Panc1 (cell line): ENCODE data around the gene CPAMD8. TPM values are rescaled to one million over a fixed set of nuclear protein-coding genes. Genes with fewer than 3 reads are reported as not detected.
"Not testable (repeated sequence)": the region's sequence is repeated elsewhere in the genome, so short reads cannot be mapped to it uniquely, and the experiment has no call there.

Source experiments
- ATAC-seq: fragments of 200-7000 bp; cut with Tn5 transposase; 2 replicates; pipeline ENCODE4 v1.9.1; 2020; ENCODE audit warnings: mild to moderate bottlenecking, moderate library complexity
- BruUV-seq: library from RNA; stranded (reverse); fragments of 400-500 nt; replicated peaks from 2 replicates; lab custom pipeline; 2021; lab: Mats Ljungman, UMichigan
- CTCF ChIA-PET: fragments of 300-600 bp; sonication (Branson Sonifier 250); formaldehyde crosslinking; loops from one replicate; lab custom pipeline; 2022; ENCODE audit warnings: antibody characterized with exemption; lab: Charles Lee
- POLR2A ChIA-PET: fragments of 300-600 bp; sonication (Branson Sonifier 250); formaldehyde crosslinking; loops from one replicate; lab custom pipeline; 2022; ENCODE audit warnings: antibody characterized with exemption; lab: Charles Lee
- DNase-seq: peaks from one replicate; pipeline ENCODE4 v3.0.0-alpha.2; 2010; ENCODE audit warnings: low read depth, low spot score
- H3K27ac ChIP-seq: 2 replicates; pipeline ENCODE4 v1.5.1; 2011; ENCODE audit warnings: mild to moderate bottlenecking, low read length, inconsistent platforms
- H3K27me3 ChIP-seq: fragments of 200-500 bp; sonication (Bioruptor generic); 2 replicates; pipeline ENCODE4 v1.6.0; 2014; ENCODE audit warnings: low read length, inconsistent platforms; ENCODE audit not compliant: control insufficient read depth, insufficient read depth
- H3K36me3 ChIP-seq: fragments of 200-500 bp; sonication (Bioruptor generic); 2 replicates; pipeline ENCODE4 v1.5.1; 2014; ENCODE audit warnings: inconsistent platforms, mild to moderate bottlenecking, low read length, moderate library complexity; ENCODE audit not compliant: control insufficient read depth, insufficient read depth
- H3K4me1 ChIP-seq: 2 replicates; pipeline ENCODE4 v1.5.1; 2011; ENCODE audit warnings: inconsistent platforms, mild to moderate bottlenecking, low read length, moderate library complexity; ENCODE audit not compliant: control insufficient read depth, insufficient read depth
- H3K4me3 ChIP-seq, 2 experiments: 2 replicates each; pipeline ENCODE4 v1.5.1; 2011 to 2012; ENCODE audit warnings: low read depth in 2 of 2, low read length in 2 of 2, mild to moderate bottlenecking in 2 of 2, inconsistent platforms in 1 of 2, moderate library complexity in 1 of 2
- H3K9me3 ChIP-seq: fragments of 200-500 bp; sonication (Bioruptor generic); 2 replicates; pipeline ENCODE4 v1.5.1; 2014; ENCODE audit warnings: low read depth, mild to moderate bottlenecking, inconsistent platforms, low read length, moderate library complexity; ENCODE audit not compliant: control insufficient read depth, insufficient read depth
- POLR2AphosphoS5 ChIP-seq: IDR thresholded peaks from 2 replicates; pipeline ENCODE4 v1.6.1; 2012; ENCODE audit warnings: mild to moderate bottlenecking, low read depth, low read length, moderate library complexity
- SIN3A ChIP-seq: IDR thresholded peaks from 2 replicates; pipeline ENCODE4 v1.6.1; 2012; ENCODE audit warnings: low read depth, mild to moderate bottlenecking, low read length, moderate library complexity, borderline replicate concordance; ENCODE audit not compliant: insufficient read depth
- TCF7L2 ChIP-seq: IDR thresholded peaks from 2 replicates; pipeline ENCODE4 v1.6.1; 2011; ENCODE audit warnings: mild to moderate bottlenecking, low read depth, low read length, inconsistent platforms
- in situ Hi-C: cut with HindIII; loops from 2 replicates; pipeline ENCODE4 v1.10.0; 2016; ENCODE audit warnings: low sequenced_read_pairs, low pct_unique_long_range_greater_than_20kb
- intact Hi-C: fragments of 100-400 bp; cut with micrococcal nuclease; formaldehyde crosslinking; loops from one replicate; pipeline ENCODE4 v1.10.0; 2022; ENCODE audit not compliant: unreplicated experiment
- total RNA-seq: library from RNA; stranded (reverse); gene quantifications from one replicate; pipeline ENCODE4 v1.2.1, GENCODE V29; 2021; ENCODE audit not compliant: unreplicated experiment
- TF ChIP-seq, protein P1 (sequence below), 2 experiments: IDR thresholded peaks; 2 replicates each; pipeline ENCODE4 v1.6.1; 2011 to 2012; ENCODE audit warnings: low read depth in 2 of 2, control low read depth in 1 of 2, low read length in 1 of 2, mild to moderate bottlenecking in 1 of 2, moderate library complexity in 1 of 2; ENCODE audit not compliant: insufficient read depth in 1 of 2
- TF ChIP-seq, protein P2 (sequence below): fragments of 450-650 bp; IDR thresholded peaks from 2 replicates; pipeline ENCODE4 v1.5.1; 2017; ENCODE audit warnings: mild to moderate bottlenecking

CPAMD8 gene
- total RNA-seq, 1 experiment from 2014 or later, result 2.0 TPM

DNA sequence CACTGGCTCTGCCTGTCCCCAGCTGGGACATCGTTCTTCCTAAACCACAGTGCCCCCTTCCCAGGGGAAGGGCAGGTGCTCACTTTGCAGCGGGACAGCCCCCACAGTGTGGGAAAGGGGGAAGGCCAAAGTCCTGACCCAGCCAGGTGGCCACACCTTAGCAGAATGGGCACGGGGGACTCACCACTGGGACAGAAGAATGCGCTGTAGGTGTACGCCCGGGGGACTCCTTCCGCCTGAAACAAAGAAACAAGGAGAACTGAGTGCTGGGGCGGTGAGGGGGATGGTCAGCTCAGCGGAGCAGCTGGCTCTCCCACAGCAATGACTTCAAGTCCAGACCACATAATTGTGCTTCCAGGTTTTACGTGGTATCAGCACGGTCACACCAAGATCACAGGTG lies 88.4 kb downstream of the CPAMD8 start:
- H3K36me3 ChIP-seq, result no peaks in the 10 kb centered on the region
- in situ Hi-C loops (no loop called here), intact Hi-C loops (no loop called here)
- no peaks in the 10 kb centered on the region for H3K9me3 ChIP-seq
- ChIA-PET POLR2A (no interaction called here), CTCF (no interaction called here)
- no TSS peak for BruUV-seq
- no peak for TF ChIP-seq TCF7L2
- ATAC-seq (no peak), DNase-seq (no peak)
- H3K27me3 ChIP-seq, result no peaks in the 10 kb centered on the region
- no peak overlapping the region for H3K27ac ChIP-seq
- no peak overlapping the region for H3K4me3 ChIP-seq
- H3K4me1 ChIP-seq, result no peaks in the 10 kb centered on the region

DNA sequence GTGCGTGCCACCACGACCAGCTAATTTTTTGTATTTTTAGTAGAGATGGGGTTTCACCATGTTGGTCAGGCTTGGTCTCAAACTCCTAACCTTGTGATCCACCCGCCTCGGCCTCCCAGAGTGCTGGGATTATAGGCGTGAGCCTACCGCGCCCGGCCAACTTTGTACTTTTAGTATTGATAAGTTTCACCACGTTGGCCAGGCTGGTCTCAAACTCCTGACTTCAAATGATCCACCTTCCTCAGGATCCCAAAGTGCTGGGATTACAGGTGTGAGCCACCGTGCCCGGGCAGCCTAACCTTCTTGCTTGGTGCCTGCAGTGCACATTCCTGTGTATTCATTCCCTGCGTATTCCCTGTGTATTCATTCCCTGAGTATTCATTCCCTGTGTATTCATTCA lies 88.8 kb downstream of the CPAMD8 start:
- H3K4me3 ChIP-seq, CTCF ChIA-PET, H3K27me3 ChIP-seq, BruUV-seq, H3K4me1 ChIP-seq, H3K36me3 ChIP-seq, ATAC-seq, H3K27ac ChIP-seq, in situ Hi-C loops, intact Hi-C loops, H3K9me3 ChIP-seq, POLR2A ChIA-PET, DNase-seq: not testable (repeated sequence)

DNA sequence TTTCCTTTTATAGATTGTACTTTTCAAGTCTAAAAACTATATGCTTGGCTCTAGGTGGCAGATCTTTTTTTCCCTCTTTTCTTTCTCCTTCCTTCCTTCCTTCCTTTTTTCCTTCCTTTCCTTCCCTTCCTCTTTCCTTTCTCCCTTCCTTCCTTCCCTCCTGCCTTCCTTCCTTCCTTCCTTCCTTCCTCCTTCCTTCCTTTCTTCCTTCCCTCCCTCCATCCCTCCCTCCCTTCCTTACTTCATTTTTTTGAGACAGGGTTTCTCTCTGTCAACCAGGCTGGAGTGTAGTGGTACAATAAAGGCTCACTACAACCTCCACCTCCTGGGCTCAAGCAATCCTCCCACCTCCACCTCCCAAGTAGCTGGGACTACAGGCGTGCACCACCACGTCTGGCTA lies 89.7 kb downstream of the CPAMD8 start:
- intact Hi-C loops (no loop called here), in situ Hi-C loops (no loop called here)
- H3K27me3 ChIP-seq, result no peaks in the 10 kb centered on the region
- no TSS peak for BruUV-seq
- no peak for TF ChIP-seq SIN3A
- TF ChIP-seq, protein P1, sequence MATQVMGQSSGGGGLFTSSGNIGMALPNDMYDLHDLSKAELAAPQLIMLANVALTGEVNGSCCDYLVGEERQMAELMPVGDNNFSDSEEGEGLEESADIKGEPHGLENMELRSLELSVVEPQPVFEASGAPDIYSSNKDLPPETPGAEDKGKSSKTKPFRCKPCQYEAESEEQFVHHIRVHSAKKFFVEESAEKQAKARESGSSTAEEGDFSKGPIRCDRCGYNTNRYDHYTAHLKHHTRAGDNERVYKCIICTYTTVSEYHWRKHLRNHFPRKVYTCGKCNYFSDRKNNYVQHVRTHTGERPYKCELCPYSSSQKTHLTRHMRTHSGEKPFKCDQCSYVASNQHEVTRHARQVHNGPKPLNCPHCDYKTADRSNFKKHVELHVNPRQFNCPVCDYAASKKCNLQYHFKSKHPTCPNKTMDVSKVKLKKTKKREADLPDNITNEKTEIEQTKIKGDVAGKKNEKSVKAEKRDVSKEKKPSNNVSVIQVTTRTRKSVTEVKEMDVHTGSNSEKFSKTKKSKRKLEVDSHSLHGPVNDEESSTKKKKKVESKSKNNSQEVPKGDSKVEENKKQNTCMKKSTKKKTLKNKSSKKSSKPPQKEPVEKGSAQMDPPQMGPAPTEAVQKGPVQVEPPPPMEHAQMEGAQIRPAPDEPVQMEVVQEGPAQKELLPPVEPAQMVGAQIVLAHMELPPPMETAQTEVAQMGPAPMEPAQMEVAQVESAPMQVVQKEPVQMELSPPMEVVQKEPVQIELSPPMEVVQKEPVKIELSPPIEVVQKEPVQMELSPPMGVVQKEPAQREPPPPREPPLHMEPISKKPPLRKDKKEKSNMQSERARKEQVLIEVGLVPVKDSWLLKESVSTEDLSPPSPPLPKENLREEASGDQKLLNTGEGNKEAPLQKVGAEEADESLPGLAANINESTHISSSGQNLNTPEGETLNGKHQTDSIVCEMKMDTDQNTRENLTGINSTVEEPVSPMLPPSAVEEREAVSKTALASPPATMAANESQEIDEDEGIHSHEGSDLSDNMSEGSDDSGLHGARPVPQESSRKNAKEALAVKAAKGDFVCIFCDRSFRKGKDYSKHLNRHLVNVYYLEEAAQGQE (IDR thresholded peaks at IDR 0.05; ENCODE audit: insufficient read depth in 1 of 2, low read depth in 2 of 2, low read length in 1 of 2), result no peak
- no peak for TF ChIP-seq POLR2AphosphoS5
- TF ChIP-seq, protein P2, sequence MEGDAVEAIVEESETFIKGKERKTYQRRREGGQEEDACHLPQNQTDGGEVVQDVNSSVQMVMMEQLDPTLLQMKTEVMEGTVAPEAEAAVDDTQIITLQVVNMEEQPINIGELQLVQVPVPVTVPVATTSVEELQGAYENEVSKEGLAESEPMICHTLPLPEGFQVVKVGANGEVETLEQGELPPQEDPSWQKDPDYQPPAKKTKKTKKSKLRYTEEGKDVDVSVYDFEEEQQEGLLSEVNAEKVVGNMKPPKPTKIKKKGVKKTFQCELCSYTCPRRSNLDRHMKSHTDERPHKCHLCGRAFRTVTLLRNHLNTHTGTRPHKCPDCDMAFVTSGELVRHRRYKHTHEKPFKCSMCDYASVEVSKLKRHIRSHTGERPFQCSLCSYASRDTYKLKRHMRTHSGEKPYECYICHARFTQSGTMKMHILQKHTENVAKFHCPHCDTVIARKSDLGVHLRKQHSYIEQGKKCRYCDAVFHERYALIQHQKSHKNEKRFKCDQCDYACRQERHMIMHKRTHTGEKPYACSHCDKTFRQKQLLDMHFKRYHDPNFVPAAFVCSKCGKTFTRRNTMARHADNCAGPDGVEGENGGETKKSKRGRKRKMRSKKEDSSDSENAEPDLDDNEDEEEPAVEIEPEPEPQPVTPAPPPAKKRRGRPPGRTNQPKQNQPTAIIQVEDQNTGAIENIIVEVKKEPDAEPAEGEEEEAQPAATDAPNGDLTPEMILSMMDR, result no peak
- TF ChIP-seq TCF7L2, result no peak
- ChIA-PET CTCF (no interaction called here), POLR2A (no interaction called here)
- no peak for ATAC-seq
- H3K36me3 ChIP-seq, result no peaks in the 10 kb centered on the region
- no peaks in the 10 kb centered on the region for H3K4me1 ChIP-seq
- H3K27ac ChIP-seq, result no peak overlapping the region
- no peak for DNase-seq
- no peaks in the 10 kb centered on the region for H3K9me3 ChIP-seq
- H3K4me3 ChIP-seq, result no peak overlapping the region
